ENCODE results near the gene C19orf33. TPM values are rescaled to one million over a fixed set of nuclear protein-coding genes. Genes with fewer than 3 reads are reported as not detected.

C19orf33 gene
- total and polyA plus RNA-seq, 2 experiments from 2014 or later, result 58.9 to 72.2 TPM

DNA sequence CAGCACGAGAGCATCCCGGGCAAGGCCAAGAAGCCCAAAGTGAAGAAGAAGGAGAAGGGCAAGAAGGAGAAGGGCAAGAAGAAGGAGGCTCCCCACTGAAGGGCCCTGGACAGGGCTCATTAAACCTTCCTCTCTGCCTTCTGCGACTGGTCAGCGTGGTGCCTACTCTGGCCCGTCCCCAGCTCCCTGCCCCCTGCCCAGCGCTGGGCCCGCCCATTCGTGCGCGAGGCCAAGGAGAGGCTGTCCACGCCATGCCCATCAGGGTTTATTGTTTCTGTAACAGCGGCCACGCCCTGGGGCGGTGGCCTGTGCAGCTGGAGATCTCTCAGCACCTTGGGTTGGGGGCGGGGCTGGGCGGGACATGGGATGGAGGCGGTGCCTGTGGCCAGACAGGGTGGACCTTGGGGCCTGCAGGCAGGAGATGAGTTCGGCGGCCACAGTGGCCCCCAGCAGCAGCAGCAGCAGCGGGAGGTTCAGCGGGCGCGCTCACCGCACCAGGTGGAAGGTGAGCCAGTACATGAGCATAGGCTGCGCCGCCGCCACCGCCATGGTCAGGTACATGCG, 897 bp downstream of the C19orf33 start:
- H3K9me2 ChIP-seq (ENCODE audit: insufficient read depth), result no peaks in the 10 kb centered on the region
- no peaks in the 10 kb centered on the region for H3K79me2 ChIP-seq (replicated peaks; ENCODE audit: insufficient read depth)
- TF ChIP-seq ZNF331 (CRISPR knock-in tag; IDR thresholded peaks at IDR 0.05; ENCODE audit: low read depth) (no peak), POLR2AphosphoS5 (IDR thresholded peaks at IDR 0.05; ENCODE audit: low read depth) (peak; percentile 88)
- Mint-ChIP-seq H3K4me3 (peak overlapping the region; percentile 75), H3K36me3 (ENCODE audit: low read depth) (peaks cover 3% of the 10 kb centered on the region; the same call in 2 of the 3 replicates), H3K4me1 (peaks cover 6% of the 10 kb centered on the region; the same call in 2 of the 3 replicates), H3K27me3 (ENCODE audit: insufficient read depth, low read depth, poor library complexity) (peaks cover 29% of the 10 kb centered on the region), H3K27ac (no peak overlapping the region), H3K9me3 (no peaks in the 10 kb centered on the region; the same call in 1 of the 3 replicates)
- peaks cover 13% of the 10 kb centered on the region; the same call in 1 of the 2 replicates for H3F3A ChIP-seq (replicated peaks; ENCODE audit: low read depth)
- peak overlapping the region; percentile 98 for H3K4me2 ChIP-seq
- peak; percentile 98 for DNase-seq (ENCODE audit: low spot score)
- ATAC-seq, result peak; percentile 83
- H3K4me3 ChIP-seq, result peak overlapping the region; percentile 87
- H2AFZ ChIP-seq, result peak overlapping the region; percentile 69
- peaks cover 17% of the 10 kb centered on the region for H3K4me1 ChIP-seq (ENCODE audit: insufficient read depth)
- 0 out of 2 replicates have a peak, but pooled peaks cover 3% of the 10 kb centered on the region for H3K36me3 ChIP-seq (ENCODE audit: insufficient read depth)
- peak overlapping the region; percentile 88 for H3K27ac ChIP-seq (ENCODE audit: low read depth)
- no peaks in the 10 kb centered on the region; the same call in 1 of the 2 replicates for H3K27me3 ChIP-seq (ENCODE audit: insufficient read depth)
- no peaks in the 10 kb centered on the region; the same call in 1 of the 2 replicates for H4K20me1 ChIP-seq (replicated peaks; ENCODE audit: insufficient read depth)

DNA sequence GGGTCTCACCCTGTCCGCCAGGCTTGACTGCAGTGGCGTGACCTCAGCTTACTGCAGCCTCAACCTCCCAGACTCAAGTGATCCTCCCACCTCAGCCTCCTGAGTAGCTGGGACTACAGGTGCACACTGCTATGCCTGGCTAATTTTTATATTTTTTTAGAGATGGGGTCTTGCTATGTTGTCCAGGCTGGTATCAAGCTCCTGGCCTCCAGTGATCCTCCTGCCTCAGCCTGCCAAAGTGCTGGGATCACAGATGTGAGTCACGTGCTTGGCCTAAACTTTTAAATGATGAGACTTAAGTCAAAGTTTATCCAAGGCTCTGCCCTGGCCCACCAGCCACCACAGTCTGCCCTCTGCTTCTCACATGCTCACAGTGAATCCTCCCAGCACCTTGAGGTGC, 2.2 kb downstream of the C19orf33 start:
- H3K4me3 Mint-ChIP-seq, result no peak overlapping the region
- Histone ChIP-seq H3K4me1 (ENCODE audit: insufficient read depth) (peaks cover 14% of the 10 kb centered on the region), H3F3A (replicated peaks; ENCODE audit: low read depth) (peaks cover 13% of the 10 kb centered on the region; the same call in 1 of the 2 replicates), H3K36me3 (ENCODE audit: insufficient read depth) (0 out of 2 replicates have a peak, but pooled peaks cover 3% of the 10 kb centered on the region), H4K20me1 (replicated peaks; ENCODE audit: insufficient read depth) (no peaks in the 10 kb centered on the region; the same call in 1 of the 2 replicates), H3K27me3 (ENCODE audit: insufficient read depth) (no peaks in the 10 kb centered on the region; the same call in 1 of the 2 replicates), H3K27ac (ENCODE audit: low read depth) (no peak overlapping the region), H3K4me3 (no peak overlapping the region), H2AFZ (no peak overlapping the region), H3K4me2 (no peak overlapping the region), H3K9me2 (ENCODE audit: insufficient read depth) (no peaks in the 10 kb centered on the region), H3K79me2 (replicated peaks; ENCODE audit: insufficient read depth) (0 out of 2 replicates have a peak, but pooled peaks cover 4% of the 10 kb centered on the region)
- no peak for ATAC-seq
- H3K27me3 Mint-ChIP-seq (ENCODE audit: insufficient read depth, low read depth, poor library complexity), result peaks cover 24% of the 10 kb centered on the region
- H3K4me1 Mint-ChIP-seq, result no peaks in the 10 kb centered on the region; the same call in 2 of the 3 replicates
- H3K27ac Mint-ChIP-seq, result no peak overlapping the region
- no peak for DNase-seq (ENCODE audit: low spot score)
- H3K9me3 Mint-ChIP-seq, result no peaks in the 10 kb centered on the region; the same call in 1 of the 3 replicates
- no peak for TF ChIP-seq CREB1 (CRISPR knock-in tag; IDR thresholded peaks at IDR 0.05; ENCODE audit: low read depth)
- TF ChIP-seq JUNB (IDR thresholded peaks at IDR 0.05; ENCODE audit: unreplicated experiment), result no peak
- TF ChIP-seq, protein P1, sequence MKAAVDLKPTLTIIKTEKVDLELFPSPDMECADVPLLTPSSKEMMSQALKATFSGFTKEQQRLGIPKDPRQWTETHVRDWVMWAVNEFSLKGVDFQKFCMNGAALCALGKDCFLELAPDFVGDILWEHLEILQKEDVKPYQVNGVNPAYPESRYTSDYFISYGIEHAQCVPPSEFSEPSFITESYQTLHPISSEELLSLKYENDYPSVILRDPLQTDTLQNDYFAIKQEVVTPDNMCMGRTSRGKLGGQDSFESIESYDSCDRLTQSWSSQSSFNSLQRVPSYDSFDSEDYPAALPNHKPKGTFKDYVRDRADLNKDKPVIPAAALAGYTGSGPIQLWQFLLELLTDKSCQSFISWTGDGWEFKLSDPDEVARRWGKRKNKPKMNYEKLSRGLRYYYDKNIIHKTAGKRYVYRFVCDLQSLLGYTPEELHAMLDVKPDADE (IDR thresholded peaks at IDR 0.05), result no peak
- TF ChIP-seq EZH2 (IDR thresholded peaks at IDR 0.05; ENCODE audit: low read depth, unreplicated experiment), result no peak
- TF ChIP-seq, protein P2, sequence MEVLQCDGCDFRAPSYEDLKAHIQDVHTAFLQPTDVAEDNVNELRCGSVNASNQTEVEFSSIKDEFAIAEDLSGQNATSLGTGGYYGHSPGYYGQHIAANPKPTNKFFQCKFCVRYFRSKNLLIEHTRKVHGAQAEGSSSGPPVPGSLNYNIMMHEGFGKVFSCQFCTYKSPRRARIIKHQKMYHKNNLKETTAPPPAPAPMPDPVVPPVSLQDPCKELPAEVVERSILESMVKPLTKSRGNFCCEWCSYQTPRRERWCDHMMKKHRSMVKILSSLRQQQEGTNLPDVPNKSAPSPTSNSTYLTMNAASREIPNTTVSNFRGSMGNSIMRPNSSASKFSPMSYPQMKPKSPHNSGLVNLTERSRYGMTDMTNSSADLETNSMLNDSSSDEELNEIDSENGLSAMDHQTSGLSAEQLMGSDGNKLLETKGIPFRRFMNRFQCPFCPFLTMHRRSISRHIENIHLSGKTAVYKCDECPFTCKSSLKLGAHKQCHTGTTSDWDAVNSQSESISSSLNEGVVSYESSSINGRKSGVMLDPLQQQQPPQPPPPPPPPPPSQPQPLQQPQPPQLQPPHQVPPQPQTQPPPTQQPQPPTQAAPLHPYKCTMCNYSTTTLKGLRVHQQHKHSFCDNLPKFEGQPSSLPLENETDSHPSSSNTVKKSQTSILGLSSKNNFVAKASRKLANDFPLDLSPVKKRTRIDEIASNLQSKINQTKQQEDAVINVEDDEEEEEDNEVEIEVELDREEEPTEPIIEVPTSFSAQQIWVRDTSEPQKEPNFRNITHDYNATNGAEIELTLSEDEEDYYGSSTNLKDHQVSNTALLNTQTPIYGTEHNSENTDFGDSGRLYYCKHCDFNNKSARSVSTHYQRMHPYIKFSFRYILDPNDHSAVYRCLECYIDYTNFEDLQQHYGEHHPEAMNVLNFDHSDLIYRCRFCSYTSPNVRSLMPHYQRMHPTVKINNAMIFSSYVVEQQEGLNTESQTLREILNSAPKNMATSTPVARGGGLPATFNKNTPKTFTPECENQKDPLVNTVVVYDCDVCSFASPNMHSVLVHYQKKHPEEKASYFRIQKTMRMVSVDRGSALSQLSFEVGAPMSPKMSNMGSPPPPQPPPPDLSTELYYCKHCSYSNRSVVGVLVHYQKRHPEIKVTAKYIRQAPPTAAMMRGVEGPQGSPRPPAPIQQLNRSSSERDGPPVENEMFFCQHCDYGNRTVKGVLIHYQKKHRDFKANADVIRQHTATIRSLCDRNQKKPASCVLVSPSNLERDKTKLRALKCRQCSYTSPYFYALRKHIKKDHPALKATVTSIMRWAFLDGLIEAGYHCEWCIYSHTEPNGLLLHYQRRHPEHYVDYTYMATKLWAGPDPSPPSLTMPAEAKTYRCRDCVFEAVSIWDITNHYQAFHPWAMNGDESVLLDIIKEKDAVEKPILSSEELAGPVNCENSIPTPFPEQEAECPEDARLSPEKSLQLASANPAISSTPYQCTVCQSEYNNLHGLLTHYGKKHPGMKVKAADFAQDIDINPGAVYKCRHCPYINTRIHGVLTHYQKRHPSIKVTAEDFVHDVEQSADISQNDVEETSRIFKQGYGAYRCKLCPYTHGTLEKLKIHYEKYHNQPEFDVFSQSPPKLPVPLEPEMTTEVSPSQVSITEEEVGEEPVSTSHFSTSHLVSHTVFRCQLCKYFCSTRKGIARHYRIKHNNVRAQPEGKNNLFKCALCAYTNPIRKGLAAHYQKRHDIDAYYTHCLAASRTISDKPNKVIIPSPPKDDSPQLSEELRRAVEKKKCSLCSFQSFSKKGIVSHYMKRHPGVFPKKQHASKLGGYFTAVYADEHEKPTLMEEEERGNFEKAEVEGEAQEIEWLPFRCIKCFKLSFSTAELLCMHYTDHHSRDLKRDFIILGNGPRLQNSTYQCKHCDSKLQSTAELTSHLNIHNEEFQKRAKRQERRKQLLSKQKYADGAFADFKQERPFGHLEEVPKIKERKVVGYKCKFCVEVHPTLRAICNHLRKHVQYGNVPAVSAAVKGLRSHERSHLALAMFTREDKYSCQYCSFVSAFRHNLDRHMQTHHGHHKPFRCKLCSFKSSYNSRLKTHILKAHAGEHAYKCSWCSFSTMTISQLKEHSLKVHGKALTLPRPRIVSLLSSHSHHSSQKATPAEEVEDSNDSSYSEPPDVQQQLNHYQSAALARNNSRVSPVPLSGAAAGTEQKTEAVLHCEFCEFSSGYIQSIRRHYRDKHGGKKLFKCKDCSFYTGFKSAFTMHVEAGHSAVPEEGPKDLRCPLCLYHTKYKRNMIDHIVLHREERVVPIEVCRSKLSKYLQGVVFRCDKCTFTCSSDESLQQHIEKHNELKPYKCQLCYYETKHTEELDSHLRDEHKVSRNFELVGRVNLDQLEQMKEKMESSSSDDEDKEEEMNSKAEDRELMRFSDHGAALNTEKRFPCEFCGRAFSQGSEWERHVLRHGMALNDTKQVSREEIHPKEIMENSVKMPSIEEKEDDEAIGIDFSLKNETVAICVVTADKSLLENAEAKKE (CRISPR knock-in tag; IDR thresholded peaks at IDR 0.05), result no peak
- TF ChIP-seq, protein P3, sequence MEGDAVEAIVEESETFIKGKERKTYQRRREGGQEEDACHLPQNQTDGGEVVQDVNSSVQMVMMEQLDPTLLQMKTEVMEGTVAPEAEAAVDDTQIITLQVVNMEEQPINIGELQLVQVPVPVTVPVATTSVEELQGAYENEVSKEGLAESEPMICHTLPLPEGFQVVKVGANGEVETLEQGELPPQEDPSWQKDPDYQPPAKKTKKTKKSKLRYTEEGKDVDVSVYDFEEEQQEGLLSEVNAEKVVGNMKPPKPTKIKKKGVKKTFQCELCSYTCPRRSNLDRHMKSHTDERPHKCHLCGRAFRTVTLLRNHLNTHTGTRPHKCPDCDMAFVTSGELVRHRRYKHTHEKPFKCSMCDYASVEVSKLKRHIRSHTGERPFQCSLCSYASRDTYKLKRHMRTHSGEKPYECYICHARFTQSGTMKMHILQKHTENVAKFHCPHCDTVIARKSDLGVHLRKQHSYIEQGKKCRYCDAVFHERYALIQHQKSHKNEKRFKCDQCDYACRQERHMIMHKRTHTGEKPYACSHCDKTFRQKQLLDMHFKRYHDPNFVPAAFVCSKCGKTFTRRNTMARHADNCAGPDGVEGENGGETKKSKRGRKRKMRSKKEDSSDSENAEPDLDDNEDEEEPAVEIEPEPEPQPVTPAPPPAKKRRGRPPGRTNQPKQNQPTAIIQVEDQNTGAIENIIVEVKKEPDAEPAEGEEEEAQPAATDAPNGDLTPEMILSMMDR (conservative IDR thresholded peaks at IDR 0.05; ENCODE audit: low read depth in 2 of 2), result no peak
- TF ChIP-seq EZH2phosphoT487 (IDR thresholded peaks at IDR 0.05; ENCODE audit: unreplicated experiment), result no peak
- TF ChIP-seq NANOG (IDR thresholded peaks at IDR 0.05; ENCODE audit: borderline replicate concordance), result no peak
- peaks cover 6% of the 10 kb centered on the region; the same call in 2 of the 3 replicates for H3K36me3 Mint-ChIP-seq (ENCODE audit: low read depth)

Measured in GM23338 (cell line).